Measurements from ENCODE around the gene OR6S1.
"Not testable (repeated sequence)": the region's sequence is repeated elsewhere in the genome, so short reads cannot be mapped to it uniquely, and the experiment has no call there.

OR6S1 gene

GRCh38 chr14:20608383-20609110 lies 32.9 kb downstream of the OR6S1 start:
- peak; percentile 6 for DNase-seq

- DNase-seq: no peak
These were observed 33.9 kb downstream of the OR6S1 start for GRCh38 chr14:20607617-20608016.

GRCh38 chr14:20606902-20607242 lies 34.6 kb downstream of the OR6S1 start:
- DNase-seq: no peak

GRCh38 chr14:20606190-20606901 lies 35.1 kb downstream of the OR6S1 start:
- peak; percentile 44 for DNase-seq

- DNase-seq: peak; percentile 17
These were observed 37.4 kb downstream of the OR6S1 start for GRCh38 chr14:20603813-20604690.

- no peak for DNase-seq
These were observed 38.9 kb downstream of the OR6S1 start for GRCh38 chr14:20602583-20602982.

- no peak for DNase-seq
These were observed 40.0 kb downstream of the OR6S1 start for GRCh38 chr14:20601522-20601921.

- DNase-seq: no peak
These were observed 44.4 kb downstream of the OR6S1 start for GRCh38 chr14:20597108-20597507.

- DNase-seq: not testable (repeated sequence)
These were observed 45.8 kb downstream of the OR6S1 start for GRCh38 chr14:20595726-20596125.

GRCh38 chr14:20592574-20592973 lies 48.9 kb downstream of the OR6S1 start:
- DNase-seq: no peak

- DNase-seq: no peak
These were observed 50.3 kb downstream of the OR6S1 start, which contains the start of gene RNASE12 for GRCh38 chr14:20591235-20591634. Gene RNASE12, minus strand, starts transcription at chr14:20591376. Its CDS starts 653 bp downstream, at chr14:20590723.
